Neural progenitor cell (in vitro differentiated cells): Measurements from ENCODE around the gene TTC21B.

Experiments
- CTCF ChIP-seq: fragments of 200-600 bp; sonication (generic); IDR thresholded peaks from 2 replicates; pipeline ENCODE4 v1.5.1; 2017; ENCODE audit warnings: antibody characterized with exemption, mild to moderate bottlenecking
- EZH2 ChIP-seq: fragments of 200-600 bp; sonication (generic); IDR thresholded peaks from 2 replicates; pipeline ENCODE4 v1.6.1; 2017; ENCODE audit warnings: antibody characterized with exemption, mild to moderate bottlenecking, moderate library complexity
- EZH2phosphoT487 ChIP-seq: fragments of 200-600 bp; sonication (generic); IDR thresholded peaks from 2 replicates; pipeline ENCODE4 v1.6.1; 2017; ENCODE audit warnings: antibody characterized with exemption

DNA sequence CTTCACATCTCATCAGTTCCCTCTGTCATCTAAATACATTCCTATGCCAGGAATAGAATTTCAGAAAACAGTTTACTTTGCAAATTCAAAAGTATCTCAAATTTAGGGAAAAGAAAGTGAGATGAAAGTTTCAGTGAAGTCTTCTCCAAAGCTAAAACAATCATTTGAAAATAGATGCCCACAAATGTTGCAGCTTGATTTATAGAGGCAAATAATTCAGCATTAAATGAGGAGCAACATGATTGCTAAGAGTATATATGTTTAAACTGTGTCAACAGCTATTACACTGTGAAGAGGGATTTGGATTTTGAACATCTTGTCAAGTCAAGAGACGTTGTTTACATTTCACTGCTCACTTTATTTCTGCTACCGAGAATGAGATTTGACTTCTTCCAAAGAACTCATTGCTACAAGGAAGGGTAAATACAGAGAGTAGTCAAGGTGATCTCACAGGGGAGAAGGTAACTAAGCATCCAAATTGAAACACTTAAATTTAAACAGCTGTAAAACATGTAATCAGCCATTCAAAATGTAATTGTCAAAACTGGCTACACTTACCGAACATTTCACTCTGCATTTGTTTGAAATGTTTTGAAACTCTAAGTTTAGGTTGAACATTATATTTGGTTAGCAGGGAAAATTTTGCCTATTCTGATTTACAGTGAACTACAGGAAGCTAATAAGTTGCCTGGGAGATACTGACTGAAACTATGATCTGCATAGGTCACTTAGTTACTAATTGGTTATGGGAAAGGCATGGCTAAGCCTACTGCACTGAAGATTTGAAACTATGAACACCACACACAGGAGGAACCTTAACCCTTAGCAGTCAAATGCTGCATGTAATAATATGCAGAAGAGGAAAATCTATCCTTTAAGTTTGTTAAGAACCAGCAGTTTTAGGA lies 126.3 kb downstream of the TTC21B start:
- TF ChIP-seq CTCF, result no peak
- TF ChIP-seq EZH2phosphoT487, result no peak
- TF ChIP-seq EZH2, result no peak
